ENCODE data around the gene STEAP1B. TPM values are rescaled to one million over a fixed set of nuclear protein-coding genes. Genes with fewer than 3 reads are reported as not detected.

STEAP1B gene
- total and polyA plus RNA-seq, 2 experiments from 2014 or later = 0.16 TPM; not detected in 1

GRCh38 chr7:22399546-22399945, 100.4 kb downstream of the STEAP1B start:
- TF ChIP-seq, protein P1, sequence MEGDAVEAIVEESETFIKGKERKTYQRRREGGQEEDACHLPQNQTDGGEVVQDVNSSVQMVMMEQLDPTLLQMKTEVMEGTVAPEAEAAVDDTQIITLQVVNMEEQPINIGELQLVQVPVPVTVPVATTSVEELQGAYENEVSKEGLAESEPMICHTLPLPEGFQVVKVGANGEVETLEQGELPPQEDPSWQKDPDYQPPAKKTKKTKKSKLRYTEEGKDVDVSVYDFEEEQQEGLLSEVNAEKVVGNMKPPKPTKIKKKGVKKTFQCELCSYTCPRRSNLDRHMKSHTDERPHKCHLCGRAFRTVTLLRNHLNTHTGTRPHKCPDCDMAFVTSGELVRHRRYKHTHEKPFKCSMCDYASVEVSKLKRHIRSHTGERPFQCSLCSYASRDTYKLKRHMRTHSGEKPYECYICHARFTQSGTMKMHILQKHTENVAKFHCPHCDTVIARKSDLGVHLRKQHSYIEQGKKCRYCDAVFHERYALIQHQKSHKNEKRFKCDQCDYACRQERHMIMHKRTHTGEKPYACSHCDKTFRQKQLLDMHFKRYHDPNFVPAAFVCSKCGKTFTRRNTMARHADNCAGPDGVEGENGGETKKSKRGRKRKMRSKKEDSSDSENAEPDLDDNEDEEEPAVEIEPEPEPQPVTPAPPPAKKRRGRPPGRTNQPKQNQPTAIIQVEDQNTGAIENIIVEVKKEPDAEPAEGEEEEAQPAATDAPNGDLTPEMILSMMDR (IDR thresholded peaks at IDR 0.05; ENCODE audit: low read depth, low read length) = no peak
- no peaks in the 10 kb centered on the region for H3K9me3 ChIP-seq (ENCODE audit: low read depth)
- no peaks in the 10 kb centered on the region for H3K36me3 ChIP-seq
- no peaks in the 10 kb centered on the region for H3K27me3 ChIP-seq
- H3K4me1 ChIP-seq (ENCODE audit: low read depth) = no peaks in the 10 kb centered on the region
- H3K4me3 ChIP-seq = no peak overlapping the region
- no peak overlapping the region for H3K27ac ChIP-seq
- DNase-seq (ENCODE audit: low read depth in 1 of 2, low spot score in 1 of 2) = no peak

GRCh38 chr7:22399091-22399490, 100.9 kb downstream of the STEAP1B start:
- TF ChIP-seq, protein P1 (IDR thresholded peaks at IDR 0.05; ENCODE audit: low read depth, low read length) = no peak
- Histone ChIP-seq H3K4me1 (ENCODE audit: low read depth) (no peaks in the 10 kb centered on the region), H3K4me3 (no peak overlapping the region), H3K27ac (no peak overlapping the region), H3K9me3 (ENCODE audit: low read depth) (no peaks in the 10 kb centered on the region), H3K36me3 (no peaks in the 10 kb centered on the region), H3K27me3 (no peaks in the 10 kb centered on the region)
- no peak for DNase-seq (ENCODE audit: low read depth in 1 of 2, low spot score in 1 of 2)

GRCh38 chr7:22397981-22398380, 102.0 kb downstream of the STEAP1B start:
- no peaks in the 10 kb centered on the region for H3K4me1 ChIP-seq (ENCODE audit: low read depth)
- no peaks in the 10 kb centered on the region for H3K9me3 ChIP-seq (ENCODE audit: low read depth)
- TF ChIP-seq, protein P1 (IDR thresholded peaks at IDR 0.05; ENCODE audit: low read depth, low read length) = no peak
- H3K4me3 ChIP-seq = no peak overlapping the region
- no peaks in the 10 kb centered on the region for H3K36me3 ChIP-seq
- H3K27me3 ChIP-seq = no peaks in the 10 kb centered on the region
- H3K27ac ChIP-seq = no peak overlapping the region
- DNase-seq (ENCODE audit: low read depth in 1 of 2, low spot score in 1 of 2) = no peak

- TF ChIP-seq, protein P1 (IDR thresholded peaks at IDR 0.05; ENCODE audit: low read depth, low read length) = no peak
- H3K36me3 ChIP-seq = no peaks in the 10 kb centered on the region
- no peaks in the 10 kb centered on the region for H3K9me3 ChIP-seq (ENCODE audit: low read depth)
- H3K27me3 ChIP-seq = no peaks in the 10 kb centered on the region
- H3K4me1 ChIP-seq (ENCODE audit: low read depth) = no peaks in the 10 kb centered on the region
- H3K27ac ChIP-seq = no peak overlapping the region
- no peak overlapping the region for H3K4me3 ChIP-seq
- no peak for DNase-seq (ENCODE audit: low read depth in 1 of 2, low spot score in 1 of 2)
Observed at GRCh38 chr7:22395222-22395621, 104.8 kb downstream of the STEAP1B start.

DNA sequence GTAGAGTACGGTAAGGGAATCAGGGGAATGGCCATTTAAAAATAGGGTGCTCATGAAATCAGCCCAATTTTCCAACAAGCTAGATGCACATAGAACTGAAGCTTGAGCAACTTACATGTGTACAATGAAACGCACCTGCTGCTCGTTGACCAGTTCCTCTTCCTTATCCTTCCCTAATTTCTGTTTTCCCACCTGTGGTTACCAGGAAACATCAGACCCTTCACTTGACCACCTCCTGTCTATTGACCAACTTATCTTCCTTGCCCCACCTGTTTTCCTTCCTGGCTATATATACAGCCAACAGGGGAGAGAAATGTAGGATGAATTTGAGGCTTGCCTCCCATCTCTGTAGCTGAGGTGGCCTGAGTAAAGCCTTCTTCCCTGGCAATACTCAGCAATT, 105.2 kb downstream of the STEAP1B start:
- no peaks in the 10 kb centered on the region for H3K36me3 ChIP-seq
- no peaks in the 10 kb centered on the region for H3K4me1 ChIP-seq (ENCODE audit: low read depth)
- H3K27me3 ChIP-seq = no peaks in the 10 kb centered on the region
- TF ChIP-seq, protein P1 (IDR thresholded peaks at IDR 0.05; ENCODE audit: low read depth, low read length) = no peak
- DNase-seq (ENCODE audit: low read depth in 1 of 2, low spot score in 1 of 2) = no peak
- no peaks in the 10 kb centered on the region for H3K9me3 ChIP-seq (ENCODE audit: low read depth)
- no peak overlapping the region for H3K4me3 ChIP-seq
- no peak overlapping the region for H3K27ac ChIP-seq
